CD4-positive, CD25-positive, alpha-beta regulatory T cell (primary cell): Measurements from ENCODE around the gene ANKRD11. TPM values are rescaled to one million over a fixed set of nuclear protein-coding genes. Genes with fewer than 3 reads are reported as not detected.

Experiments used
- ATAC-seq, 2 donors: fragments of 150-1000 bp; cut with Tn5 transposase; one replicate each; pipeline ENCODE4 v1.10.0; 2021; ENCODE audit warnings: low read depth in 2 of 2, moderate number of reproducible peaks in 2 of 2, moderate library complexity in 1 of 2
- DNase-seq, 3 donors: peaks; one replicate each; pipeline versions ENCODE4 v3.0.0 to v3.0.0-alpha.2; 2012 to 2022; ENCODE audit warnings: mixed read lengths in 1 of 3
- H3K27ac ChIP-seq: one replicate; pipeline ENCODE4 v1.7.0; 2013; ENCODE audit warnings: mild to moderate bottlenecking, low read length; ENCODE audit not compliant: insufficient read depth, poor library complexity, severe bottlenecking
- H3K27me3 ChIP-seq: one replicate; pipeline ENCODE4 v1.7.0; 2013; ENCODE audit warnings: low read length; ENCODE audit not compliant: control insufficient read depth, insufficient read depth
- H3K36me3 ChIP-seq: one replicate; pipeline ENCODE4 v1.7.0; 2013; ENCODE audit warnings: mild to moderate bottlenecking, low read length, moderate library complexity; ENCODE audit not compliant: control insufficient read depth, insufficient read depth
- H3K4me1 ChIP-seq: 2 replicates; pipeline ENCODE4 v1.7.0; 2013; ENCODE audit warnings: mild to moderate bottlenecking, low read length; ENCODE audit not compliant: insufficient read depth, control insufficient read depth, poor library complexity, severe bottlenecking
- H3K4me3 ChIP-seq: one replicate; pipeline ENCODE4 v1.7.0; 2013; ENCODE audit warnings: low read depth, mild to moderate bottlenecking, low read length, moderate library complexity
- H3K9me3 ChIP-seq, 2 experiments: 1 replicate in 1 of 2; 2 replicates in 1 of 2; pipeline ENCODE4 v1.7.0; 2013; ENCODE audit warnings: low read length in 2 of 2, mild to moderate bottlenecking in 1 of 2, moderate library complexity in 1 of 2; ENCODE audit not compliant: control insufficient read depth in 2 of 2
- H3K27ac Mint-ChIP-seq, 3 donors: one replicate each; pipeline ENCODE4 v1.8.0; 2020 to 2022; ENCODE audit warnings: mild to moderate bottlenecking in 3 of 3, mixed read lengths in 3 of 3, moderate library complexity in 2 of 3
- H3K27me3 Mint-ChIP-seq: one replicate; pipeline ENCODE4 v1.8.0; 2022; ENCODE audit warnings: mild to moderate bottlenecking, mixed read lengths
- H3K36me3 Mint-ChIP-seq: one replicate; pipeline ENCODE4 v1.8.0; 2020; ENCODE audit warnings: mixed read lengths
- H3K4me1 Mint-ChIP-seq, 4 donors: one replicate each; pipeline ENCODE4 v1.8.0; 2020 to 2022; ENCODE audit warnings: mixed read lengths in 4 of 4, mild to moderate bottlenecking in 1 of 4
- H3K4me3 Mint-ChIP-seq, 4 donors: one replicate each; pipeline ENCODE4 v1.8.0; 2020 to 2022; ENCODE audit warnings: mild to moderate bottlenecking in 4 of 4, mixed read lengths in 4 of 4, moderate library complexity in 3 of 4
- H3K9me3 Mint-ChIP-seq, 7 donors: one replicate each; pipeline ENCODE4 v1.8.0; 2020 to 2022; ENCODE audit warnings: mixed read lengths in 7 of 7, mild to moderate bottlenecking in 3 of 7, moderate library complexity in 2 of 7
- polyA plus RNA-seq, 4 donors: library from polyadenylated mRNA; unstranded; fragments of 300-500 nt; fragmentation: Illumina TruSeq; gene quantifications; one replicate each; pipeline ENCODE4 v1.2.3, GENCODE V29; 2021
- total RNA-seq: library from RNA; stranded (reverse); gene quantifications from one replicate; pipeline ENCODE4 v1.2.3, GENCODE V29; 2022

Gene ANKRD11
- total and polyA plus RNA-seq, 5 donors from 2014 or later, result 8.7 to 323 (median 18.6) TPM

- Histone ChIP-seq H3K4me3 (no peak overlapping the region), H3K27me3 (no peaks in the 10 kb centered on the region), H3K36me3 (peaks cover 2% of the 10 kb centered on the region), H3K4me1 (peaks cover 98% of the 10 kb centered on the region), H3K9me3 (no peaks in the 10 kb centered on the region), H3K27ac (peak overlapping the region; percentile 45)
- Mint-ChIP-seq H3K4me1 (peaks cover 38 to 95% (median 67%) of the 10 kb centered on the region in 4 donors), H3K27ac (peak overlapping the region in 2 of 3 donors; percentile 66 to 87), H3K27me3 (no peaks in the 10 kb centered on the region), H3K9me3 (peaks cover 0 to 1% (median 0%) of the 10 kb centered on the region in 7 donors), H3K4me3 (peak overlapping the region in 3 of 4 donors; percentile 52 to 91 (median 70)), H3K36me3 (peaks cover 9% of the 10 kb centered on the region)
- no peak for DNase-seq
- no peak for ATAC-seq
These were observed 169.4 kb downstream of the ANKRD11 start for GRCh38 chr16:89320782-89321501.

DNA sequence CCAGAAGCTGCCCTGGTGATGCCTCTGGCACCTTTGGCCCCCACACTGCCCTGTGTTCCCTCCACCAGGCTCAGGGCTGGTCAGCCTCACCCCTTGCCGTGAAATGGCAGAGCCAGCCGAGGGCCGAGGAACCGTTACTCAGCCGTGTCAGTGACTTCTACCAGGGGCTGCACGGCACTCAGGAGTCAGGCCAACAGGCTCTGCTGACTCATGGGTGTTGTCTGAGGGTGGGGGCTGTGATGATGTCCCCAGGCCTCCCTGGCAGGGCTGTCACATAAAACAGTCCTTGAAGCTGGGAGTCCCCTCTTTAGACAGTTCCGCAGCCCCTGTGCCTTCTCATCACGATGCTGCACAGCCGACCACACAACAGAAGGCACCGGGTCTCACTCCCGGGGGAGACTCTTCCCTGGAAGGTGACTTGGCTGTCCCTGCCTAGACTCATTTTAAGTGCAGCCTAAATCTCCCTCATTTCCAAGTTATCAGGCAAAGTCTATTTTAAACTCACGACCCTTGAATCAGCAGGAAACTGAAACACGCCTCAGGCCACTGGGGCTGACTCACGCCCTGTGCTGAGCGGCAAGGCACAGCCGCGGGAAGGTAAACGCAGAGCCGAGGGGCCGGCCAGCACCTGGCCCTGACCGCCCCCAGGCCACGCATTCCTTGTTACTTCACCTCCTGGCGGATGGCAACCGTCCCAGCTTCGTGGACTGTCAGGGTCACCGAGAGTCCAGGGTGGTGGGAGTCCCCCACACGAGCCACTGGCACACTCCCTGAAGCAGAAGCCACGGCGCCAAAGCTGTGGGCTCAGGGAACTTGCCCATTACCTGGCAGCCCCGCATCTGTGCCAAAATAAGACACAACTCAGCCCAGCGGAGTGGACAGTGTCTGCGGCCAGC, 170.2 kb downstream of the ANKRD11 start:
- Mint-ChIP-seq H3K27ac (peak overlapping the region in 2 of 3 donors; percentile 42 to 82), H3K27me3 (no peaks in the 10 kb centered on the region), H3K9me3 (peaks cover 0 to 1% (median 0%) of the 10 kb centered on the region in 7 donors), H3K36me3 (peaks cover 9% of the 10 kb centered on the region), H3K4me3 (peak overlapping the region; percentile 45 to 84 (median 70)), H3K4me1 (peaks cover 32 to 95% (median 66%) of the 10 kb centered on the region in 4 donors)
- peaks cover 98% of the 10 kb centered on the region for H3K4me1 ChIP-seq
- peaks cover 2% of the 10 kb centered on the region for H3K36me3 ChIP-seq
- no peak overlapping the region for H3K4me3 ChIP-seq
- DNase-seq, result peak in 2 of 3 donors; percentile 17 to 41
- no peaks in the 10 kb centered on the region for H3K27me3 ChIP-seq
- no peak for ATAC-seq
- H3K27ac ChIP-seq, result peak overlapping the region; percentile 45
- H3K9me3 ChIP-seq, result no peaks in the 10 kb centered on the region

DNA sequence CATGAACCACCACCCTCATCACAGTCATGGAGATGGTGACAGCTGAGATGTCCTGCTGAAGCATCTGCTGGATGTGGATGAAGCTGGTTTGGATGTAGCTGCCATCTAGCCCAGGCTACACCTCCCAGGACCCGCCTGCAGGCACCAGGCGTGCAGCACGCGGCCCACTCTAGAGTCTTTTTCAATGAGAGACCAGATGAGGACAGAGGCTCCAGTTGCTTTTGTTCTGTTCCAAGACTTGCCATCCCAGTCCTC, 170.8 kb downstream of the ANKRD11 start:
- DNase-seq (no peak), ATAC-seq (no peak)
- H3K27me3 ChIP-seq, result no peaks in the 10 kb centered on the region
- Mint-ChIP-seq H3K9me3 (peaks cover 0 to 1% (median 0%) of the 10 kb centered on the region in 7 donors), H3K27ac (peak overlapping the region in 1 of 3 donors; percentile 82), H3K36me3 (peaks cover 9% of the 10 kb centered on the region), H3K27me3 (no peaks in the 10 kb centered on the region), H3K4me3 (peak overlapping the region; percentile 45 to 84 (median 70)), H3K4me1 (peaks cover 36 to 95% (median 67%) of the 10 kb centered on the region in 4 donors)
- peak overlapping the region; percentile 10 for H3K27ac ChIP-seq
- H3K4me1 ChIP-seq, result peaks cover 98% of the 10 kb centered on the region
- H3K36me3 ChIP-seq, result no peaks in the 10 kb centered on the region
- H3K4me3 ChIP-seq, result no peak overlapping the region
- no peaks in the 10 kb centered on the region for H3K9me3 ChIP-seq

- no peak for ATAC-seq
- H3K4me1 ChIP-seq, result peaks cover 98% of the 10 kb centered on the region
- H3K27ac Mint-ChIP-seq, result peak overlapping the region; percentile 63 to 88 (median 82)
- H3K36me3 Mint-ChIP-seq, result peaks cover 9% of the 10 kb centered on the region
- H3K36me3 ChIP-seq, result no peaks in the 10 kb centered on the region
- no peaks in the 10 kb centered on the region for H3K9me3 ChIP-seq
- peaks cover 0 to 1% (median 0%) of the 10 kb centered on the region in 7 donors for H3K9me3 Mint-ChIP-seq
- peaks cover 41 to 95% (median 69%) of the 10 kb centered on the region in 4 donors for H3K4me1 Mint-ChIP-seq
- H3K27me3 ChIP-seq, result no peaks in the 10 kb centered on the region
- peak overlapping the region; percentile 33 to 84 (median 74) for H3K4me3 Mint-ChIP-seq
- no peak overlapping the region for H3K4me3 ChIP-seq
- DNase-seq, result no peak
- H3K27me3 Mint-ChIP-seq, result no peaks in the 10 kb centered on the region
- no peak overlapping the region for H3K27ac ChIP-seq
These were observed 171.3 kb downstream of the ANKRD11 start for GRCh38 chr16:89318871-89319630.

DNA sequence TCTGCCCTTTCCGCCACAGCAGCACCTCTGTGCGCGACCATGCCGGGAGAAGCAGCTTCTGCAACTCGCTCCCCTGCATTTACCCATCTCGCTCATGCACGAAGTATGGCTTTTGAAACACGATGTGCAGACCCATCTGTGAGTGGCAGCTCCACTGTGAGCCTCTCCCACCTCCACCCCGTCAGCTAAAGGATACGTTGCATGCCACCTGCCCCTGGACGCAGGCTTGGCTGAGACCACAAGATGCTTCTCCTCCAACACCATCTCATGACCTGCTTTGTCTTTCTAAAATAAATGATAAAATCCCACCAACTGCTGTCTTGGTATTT, 172.0 kb downstream of the ANKRD11 start:
- peak overlapping the region; percentile 63 to 88 (median 74) for H3K27ac Mint-ChIP-seq
- Histone ChIP-seq H3K27ac (peak overlapping the region; percentile 7), H3K4me3 (no peak overlapping the region), H3K36me3 (no peaks in the 10 kb centered on the region), H3K4me1 (peaks cover 98% of the 10 kb centered on the region), H3K9me3 (no peaks in the 10 kb centered on the region), H3K27me3 (no peaks in the 10 kb centered on the region)
- DNase-seq (no peak), ATAC-seq (no peak)
- H3K36me3 Mint-ChIP-seq, result peaks cover 9% of the 10 kb centered on the region
- peaks cover 42 to 95% (median 69%) of the 10 kb centered on the region in 4 donors for H3K4me1 Mint-ChIP-seq
- H3K27me3 Mint-ChIP-seq, result no peaks in the 10 kb centered on the region
- H3K4me3 Mint-ChIP-seq, result peak overlapping the region in 3 of 4 donors; percentile 33 to 84 (median 70)
- H3K9me3 Mint-ChIP-seq, result peaks cover 0 to 1% (median 0%) of the 10 kb centered on the region in 7 donors

DNA sequence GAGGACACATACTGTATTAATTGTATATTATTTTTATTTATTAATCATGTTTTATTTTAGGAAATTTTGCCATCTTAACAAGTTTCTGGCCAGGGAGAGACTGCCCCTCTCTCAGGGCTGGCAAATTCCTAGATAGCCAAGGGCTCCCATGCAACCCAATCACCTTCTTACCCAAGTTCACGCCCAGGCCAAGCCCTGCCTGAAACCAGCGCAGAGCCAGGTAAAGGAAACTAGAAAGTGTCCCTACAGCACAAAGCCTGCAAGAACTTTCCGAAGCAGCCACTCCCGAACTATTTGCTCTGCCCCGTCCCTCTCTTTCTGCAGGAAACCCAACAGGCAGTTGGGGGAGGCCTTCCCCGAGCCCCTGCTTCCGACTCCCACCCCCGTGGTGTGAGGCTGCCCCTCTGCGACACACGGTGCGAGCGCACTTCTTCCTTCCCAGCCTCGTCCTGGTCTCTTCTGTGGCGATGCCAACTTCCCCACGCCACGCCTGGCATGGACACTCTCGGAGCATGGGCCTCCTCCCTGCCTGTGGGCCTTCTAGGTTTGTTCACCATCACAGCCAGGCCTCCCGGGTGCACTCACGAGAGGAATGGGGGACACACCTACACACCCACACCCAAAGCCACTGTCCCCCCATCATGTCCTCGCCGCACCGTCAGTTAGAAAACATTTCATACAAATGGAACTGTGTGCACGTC, 172.5 kb downstream of the ANKRD11 start:
- H3K4me3 Mint-ChIP-seq, result peak overlapping the region; percentile 70 to 90 (median 78)
- Histone ChIP-seq H3K36me3 (peaks cover 5% of the 10 kb centered on the region), H3K27me3 (no peaks in the 10 kb centered on the region), H3K4me1 (peaks cover 98% of the 10 kb centered on the region), H3K9me3 (no peaks in the 10 kb centered on the region), H3K4me3 (no peak overlapping the region), H3K27ac (peak overlapping the region; percentile 87)
- ATAC-seq (no peak), DNase-seq (no peak)
- peaks cover 0 to under 1% (median 0%) of the 10 kb centered on the region in 7 donors for H3K9me3 Mint-ChIP-seq
- peaks cover 9% of the 10 kb centered on the region for H3K36me3 Mint-ChIP-seq
- peaks cover 42 to 97% (median 70%) of the 10 kb centered on the region in 4 donors for H3K4me1 Mint-ChIP-seq
- peak overlapping the region; percentile 74 to 99 (median 88) for H3K27ac Mint-ChIP-seq
- H3K27me3 Mint-ChIP-seq, result no peaks in the 10 kb centered on the region
